ENCODE data around the gene SRGAP3.

- TF ChIP-seq YY1 (IDR thresholded peaks at IDR 0.05; ENCODE audit: low read depth) (no peak), TAF1 (IDR thresholded peaks at IDR 0.05; ENCODE audit: low read depth) (no peak), CEBPB (IDR thresholded peaks at IDR 0.05) (no peak), ZBTB7A (IDR thresholded peaks at IDR 0.05; ENCODE audit: low read depth) (no peak), EP300 (IDR thresholded peaks at IDR 0.05; ENCODE audit: borderline replicate concordance) (peak; percentile 66; the same call in 1 of the 2 replicates), RAD21 (IDR thresholded peaks at IDR 0.05; ENCODE audit: low read depth) (peak; percentile 3; the same call in 1 of the 2 replicates), USF1 (IDR thresholded peaks at IDR 0.05) (no peak), TEAD4 (IDR thresholded peaks at IDR 0.05) (no peak; the same call in 1 of the 2 replicates), CREB1 (IDR thresholded peaks at IDR 0.05; ENCODE audit: low read depth) (no peak)
- TF ChIP-seq, protein P1, sequence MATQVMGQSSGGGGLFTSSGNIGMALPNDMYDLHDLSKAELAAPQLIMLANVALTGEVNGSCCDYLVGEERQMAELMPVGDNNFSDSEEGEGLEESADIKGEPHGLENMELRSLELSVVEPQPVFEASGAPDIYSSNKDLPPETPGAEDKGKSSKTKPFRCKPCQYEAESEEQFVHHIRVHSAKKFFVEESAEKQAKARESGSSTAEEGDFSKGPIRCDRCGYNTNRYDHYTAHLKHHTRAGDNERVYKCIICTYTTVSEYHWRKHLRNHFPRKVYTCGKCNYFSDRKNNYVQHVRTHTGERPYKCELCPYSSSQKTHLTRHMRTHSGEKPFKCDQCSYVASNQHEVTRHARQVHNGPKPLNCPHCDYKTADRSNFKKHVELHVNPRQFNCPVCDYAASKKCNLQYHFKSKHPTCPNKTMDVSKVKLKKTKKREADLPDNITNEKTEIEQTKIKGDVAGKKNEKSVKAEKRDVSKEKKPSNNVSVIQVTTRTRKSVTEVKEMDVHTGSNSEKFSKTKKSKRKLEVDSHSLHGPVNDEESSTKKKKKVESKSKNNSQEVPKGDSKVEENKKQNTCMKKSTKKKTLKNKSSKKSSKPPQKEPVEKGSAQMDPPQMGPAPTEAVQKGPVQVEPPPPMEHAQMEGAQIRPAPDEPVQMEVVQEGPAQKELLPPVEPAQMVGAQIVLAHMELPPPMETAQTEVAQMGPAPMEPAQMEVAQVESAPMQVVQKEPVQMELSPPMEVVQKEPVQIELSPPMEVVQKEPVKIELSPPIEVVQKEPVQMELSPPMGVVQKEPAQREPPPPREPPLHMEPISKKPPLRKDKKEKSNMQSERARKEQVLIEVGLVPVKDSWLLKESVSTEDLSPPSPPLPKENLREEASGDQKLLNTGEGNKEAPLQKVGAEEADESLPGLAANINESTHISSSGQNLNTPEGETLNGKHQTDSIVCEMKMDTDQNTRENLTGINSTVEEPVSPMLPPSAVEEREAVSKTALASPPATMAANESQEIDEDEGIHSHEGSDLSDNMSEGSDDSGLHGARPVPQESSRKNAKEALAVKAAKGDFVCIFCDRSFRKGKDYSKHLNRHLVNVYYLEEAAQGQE (IDR thresholded peaks at IDR 0.05; ENCODE audit: low read depth), result no peak
- TF ChIP-seq, protein P2, sequence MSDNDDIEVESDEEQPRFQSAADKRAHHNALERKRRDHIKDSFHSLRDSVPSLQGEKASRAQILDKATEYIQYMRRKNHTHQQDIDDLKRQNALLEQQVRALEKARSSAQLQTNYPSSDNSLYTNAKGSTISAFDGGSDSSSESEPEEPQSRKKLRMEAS (IDR thresholded peaks at IDR 0.05), result peak; percentile 24; the same call in 1 of the 2 replicates
Observed at GRCh38 chr3:9253327-9253726, 3.9 kb upstream of the SRGAP3 start.
